Left renal pelvis (tissue), 4 donors: ENCODE results near the gene DPF1. TPM values are rescaled to one million over a fixed set of nuclear protein-coding genes. Genes with fewer than 3 reads are reported as not detected.
"Not testable (repeated sequence)": the region's sequence is repeated elsewhere in the genome, so short reads cannot be mapped to it uniquely, and the experiment has no call there.

Experiments
- DNase-seq, 4 donors: peaks; one replicate each; pipeline ENCODE4 v3.0.0-alpha.2; 2013; ENCODE audit warnings: low read depth in 4 of 4, low spot score in 3 of 4
- polyA plus RNA-seq, 4 donors: library from polyadenylated mRNA; unstranded; fragments of 120-200 nt; gene quantifications; one replicate each; pipeline ENCODE4 v1.2.1, GENCODE V29; 2013; ENCODE audit not compliant: insufficient read length in 4 of 4

Gene DPF1
- polyA plus RNA-seq, 4 donors, result 1.6 to 3.3 (median 1.7) TPM

DNA sequence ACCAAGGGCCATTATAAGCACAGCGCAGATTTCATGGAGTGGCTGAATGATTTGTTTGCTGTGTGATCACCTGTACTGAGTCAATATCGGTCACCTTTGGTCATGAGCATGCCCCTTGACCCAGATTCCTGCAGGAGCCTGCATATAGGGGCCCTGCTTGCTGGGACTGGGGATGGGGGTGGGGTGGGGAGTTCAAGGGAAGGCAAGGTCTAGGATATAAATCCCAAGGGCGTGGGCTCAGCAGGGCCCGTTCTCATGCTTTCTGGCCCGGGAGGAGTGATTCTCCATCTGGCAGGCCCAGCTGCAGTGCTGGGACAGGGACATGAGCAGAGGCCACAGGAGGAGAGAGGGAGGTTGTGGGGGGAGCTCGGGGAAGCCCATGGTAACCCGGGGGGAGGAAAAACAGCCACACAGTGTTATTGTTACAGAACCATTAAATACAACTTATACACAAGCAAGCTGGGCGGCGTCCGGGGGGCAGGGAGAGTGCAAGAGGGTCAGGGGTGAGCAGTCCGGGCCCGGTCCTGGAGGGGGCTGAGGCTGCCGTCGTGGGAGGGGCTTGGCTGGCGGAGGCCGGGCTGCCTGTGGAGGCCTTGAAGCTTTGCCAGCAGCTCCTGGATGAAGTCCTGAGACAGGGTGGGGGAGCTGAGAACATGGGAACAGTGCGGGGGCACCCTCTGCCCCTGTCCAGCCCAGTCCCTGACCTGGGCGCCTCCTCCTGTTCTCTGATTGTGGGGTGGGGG lies 27.0 kb upstream of the DPF1 start:
- DNase-seq, result no peak

DNA sequence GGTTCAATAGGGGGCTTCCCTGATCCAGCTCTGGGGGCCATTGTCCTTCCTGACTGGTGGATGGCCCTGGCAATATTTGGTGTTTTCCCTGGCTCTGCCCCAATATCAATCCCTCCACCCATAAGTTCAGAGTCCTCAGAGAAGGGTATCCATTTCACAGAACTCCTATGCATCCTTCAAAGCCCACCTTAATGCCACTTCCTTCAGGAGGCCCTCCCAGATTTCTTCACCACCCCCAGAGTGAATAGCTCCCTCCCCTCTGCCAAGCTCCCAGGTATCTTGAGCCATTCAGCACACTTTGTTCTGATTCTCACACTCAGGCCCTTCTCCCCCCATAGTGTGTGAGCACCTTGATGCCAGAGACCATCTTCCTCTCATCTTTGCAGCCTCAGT lies 26.4 kb upstream of the DPF1 start:
- DNase-seq, result no peak

DNA sequence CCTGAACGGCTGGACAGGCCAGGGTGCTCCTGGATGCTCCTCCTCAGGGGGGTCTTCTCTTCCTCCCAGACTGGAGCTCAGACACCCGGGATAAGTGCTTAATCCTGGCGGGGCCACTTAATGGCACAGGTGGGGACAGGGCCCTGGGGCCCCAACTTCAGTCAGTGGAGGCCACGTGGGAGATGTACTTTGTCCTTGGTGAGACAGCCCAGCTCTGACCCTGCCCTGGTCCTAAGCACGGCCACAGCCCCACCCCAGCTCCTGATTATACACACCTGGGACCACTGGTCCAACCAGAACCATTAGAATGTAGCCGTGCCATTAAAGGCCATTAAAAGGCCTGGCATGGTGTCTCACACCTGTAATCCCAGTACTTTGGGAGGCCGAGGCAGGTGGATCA lies 24.4 kb upstream of the DPF1 start:
- DNase-seq, result no peak

DNA sequence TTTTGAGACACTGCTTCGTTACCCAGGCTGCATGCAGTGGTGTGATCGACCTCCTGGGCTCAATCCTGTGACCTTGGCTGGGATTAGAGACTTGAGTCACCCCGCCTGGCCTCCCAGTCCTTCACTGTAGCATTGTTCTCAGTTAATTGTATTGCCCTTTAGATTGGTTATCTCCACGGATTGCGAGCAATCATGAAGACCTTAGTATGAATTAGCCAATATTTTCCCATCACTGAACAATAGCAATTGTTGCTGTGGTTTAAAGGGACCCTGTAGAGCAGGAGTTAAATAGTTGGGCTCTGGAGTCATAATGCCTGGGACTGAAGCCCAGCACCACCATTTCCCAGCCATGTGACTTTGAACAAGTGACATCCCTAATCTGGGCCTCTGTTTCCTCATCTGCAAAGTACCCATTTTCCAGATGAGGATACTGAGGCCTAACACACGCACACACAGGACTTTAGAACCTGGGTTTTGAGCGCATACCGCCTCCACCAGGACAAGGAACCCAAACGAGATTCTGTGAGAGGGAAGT lies 23.8 kb upstream of the DPF1 start:
- DNase-seq, result no peak

DNA sequence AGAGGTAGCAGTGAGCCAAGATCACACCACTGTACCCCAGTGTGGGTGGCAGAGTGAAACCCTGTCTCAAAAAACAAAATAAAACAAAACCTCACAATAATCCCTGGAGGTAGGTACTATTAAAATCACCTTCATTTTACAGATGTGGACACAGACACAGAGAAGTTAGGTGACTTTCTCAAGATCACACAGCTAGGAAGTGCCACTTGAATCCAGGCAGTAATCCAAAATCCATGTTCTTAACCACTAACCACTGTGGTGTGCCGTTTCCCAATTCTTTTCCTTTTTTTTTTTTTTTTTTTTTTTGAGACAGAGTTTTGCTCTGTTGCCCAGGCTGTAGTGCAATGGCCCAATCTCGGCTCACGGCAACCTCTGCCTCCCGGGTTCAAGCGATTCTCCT lies 23.1 kb upstream of the DPF1 start:
- no peak for DNase-seq

DNA sequence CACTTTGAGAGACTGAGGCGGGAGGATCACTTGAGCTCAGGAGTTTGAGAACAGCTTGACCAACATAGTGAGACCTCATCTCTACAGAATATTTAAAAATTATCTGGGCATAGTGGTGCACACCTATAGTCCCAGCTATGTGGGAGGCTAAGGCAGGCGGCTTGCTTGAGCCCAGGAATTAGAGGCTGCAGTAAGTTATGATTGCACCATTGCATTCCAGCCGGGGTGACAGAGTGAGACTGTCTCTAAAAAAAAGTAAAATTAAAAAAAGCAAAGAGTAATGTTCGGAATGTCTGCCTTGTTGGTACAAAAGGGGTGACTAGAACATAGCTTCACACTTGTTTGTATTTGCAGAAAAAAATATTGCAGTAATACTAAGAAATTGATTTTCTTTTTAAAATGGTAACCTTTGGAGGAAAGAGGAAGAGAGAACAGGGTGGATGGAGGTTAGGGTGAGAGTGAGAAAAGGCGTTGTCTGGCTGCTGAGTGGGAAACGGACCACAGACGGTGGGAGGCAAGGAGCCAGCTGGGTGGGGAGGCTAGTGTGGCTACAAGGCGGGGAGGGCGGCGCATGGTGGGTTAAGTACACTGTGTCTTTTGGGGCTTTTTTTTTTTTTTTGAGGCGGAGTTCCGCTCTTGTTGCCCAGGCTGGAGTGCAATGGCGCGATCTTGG lies 21.9 kb upstream of the DPF1 start:
- no peak for DNase-seq

DNA sequence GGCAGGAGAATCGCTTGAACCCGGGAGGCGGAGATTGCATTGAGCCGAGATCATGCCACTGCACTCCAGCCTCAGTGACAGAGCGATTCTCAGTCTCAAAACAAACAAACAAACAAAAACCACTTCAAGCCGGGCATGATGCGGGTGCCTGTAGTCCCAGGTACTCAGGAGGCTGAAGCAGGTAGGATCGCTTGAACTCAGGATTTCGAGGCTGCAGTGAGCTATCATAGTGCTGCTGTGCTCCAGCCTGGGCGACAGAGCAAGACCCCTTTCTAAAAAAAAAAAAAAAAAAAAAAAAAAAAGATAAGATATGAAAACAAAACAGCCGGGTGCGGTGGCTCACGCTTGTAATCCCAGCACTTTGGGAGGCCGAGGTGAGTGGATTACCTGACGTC lies 19.3 kb upstream of the DPF1 start:
- no peak for DNase-seq

DNA sequence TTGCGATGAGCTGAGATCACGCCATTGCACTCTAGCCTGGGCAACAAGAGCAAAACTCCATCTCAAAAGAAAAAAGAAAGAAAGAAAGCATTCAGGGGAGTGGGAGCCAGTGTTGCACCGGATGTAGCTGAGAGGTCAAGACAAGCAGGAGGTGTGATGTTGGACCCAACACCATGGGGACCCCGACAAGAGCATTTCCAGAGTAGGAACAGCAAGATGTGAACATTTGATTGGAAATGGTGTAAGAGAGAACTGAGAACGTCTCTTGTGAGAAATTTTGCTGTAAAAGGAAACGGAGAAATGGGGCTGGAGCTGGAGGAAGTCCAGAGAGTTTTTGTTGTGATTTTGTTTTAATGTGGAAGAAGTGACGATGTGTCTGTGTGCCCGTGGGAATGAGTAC lies 15.8 kb upstream of the DPF1 start:
- DNase-seq, result no peak

DNA sequence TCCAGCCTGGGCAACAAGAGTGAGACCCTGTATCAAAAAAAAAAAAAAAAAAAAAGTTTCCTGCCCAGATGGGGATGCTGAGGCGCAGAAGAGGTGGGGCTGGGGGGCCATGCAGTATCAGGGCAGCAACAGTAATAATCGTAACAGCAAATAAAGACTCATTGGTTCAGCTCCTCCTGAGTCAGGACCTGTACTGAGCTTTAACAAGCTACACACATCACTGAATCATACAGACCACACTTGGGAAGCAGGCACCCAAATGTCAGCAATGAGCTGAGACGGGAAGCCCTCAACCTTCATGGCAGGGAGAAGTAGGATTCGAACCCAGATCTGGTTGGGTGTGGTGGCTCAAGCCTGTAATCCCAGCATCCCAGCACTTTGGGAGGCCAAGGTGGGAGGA lies 10.6 kb upstream of the DPF1 start:
- no peak for DNase-seq

DNA sequence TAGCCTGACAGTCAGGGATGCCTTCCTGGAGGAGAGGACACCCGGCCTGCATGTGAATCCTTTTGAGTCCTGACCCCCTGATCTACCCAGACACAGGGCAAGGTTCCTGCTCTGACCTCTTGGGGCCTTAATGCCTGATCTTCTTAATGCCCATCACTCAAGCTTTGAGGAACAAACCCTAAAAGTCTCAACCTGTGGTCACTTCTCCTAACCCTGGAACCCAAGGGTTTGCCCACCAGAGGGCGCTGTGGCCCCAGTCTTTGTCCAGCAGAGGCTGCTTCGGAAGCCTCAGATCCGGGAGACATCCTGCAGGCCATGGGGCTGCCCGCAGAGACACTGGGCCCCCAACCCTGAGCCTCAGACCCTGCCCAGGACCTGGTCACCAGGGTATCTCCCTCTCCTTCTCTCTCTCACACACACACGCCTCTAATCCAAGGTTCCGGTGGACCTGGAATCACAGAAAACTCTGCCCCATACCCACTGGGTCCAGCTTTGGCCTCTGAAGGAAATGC lies 9.8 kb upstream of the DPF1 start:
- no peak for DNase-seq

DNA sequence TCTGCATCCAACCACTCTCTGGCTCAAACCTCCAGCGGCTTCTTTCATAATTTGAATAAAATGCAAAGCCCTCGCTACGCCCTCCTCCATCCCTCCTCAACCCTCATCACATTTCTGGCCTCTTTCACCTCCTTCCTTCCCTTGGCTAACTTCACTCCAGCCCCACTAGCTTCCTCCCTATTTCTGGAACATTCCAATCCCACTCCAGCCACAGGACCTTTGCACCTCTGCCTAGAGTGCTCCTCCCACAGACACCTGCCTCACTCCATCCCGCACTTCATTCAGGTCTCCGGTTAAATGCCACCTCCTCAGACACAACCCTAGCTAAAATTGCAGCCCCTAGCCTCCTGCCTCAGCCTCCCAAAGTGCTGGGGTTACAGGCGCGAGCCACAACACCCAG lies 7.9 kb upstream of the DPF1 start:
- no peak for DNase-seq

DNA sequence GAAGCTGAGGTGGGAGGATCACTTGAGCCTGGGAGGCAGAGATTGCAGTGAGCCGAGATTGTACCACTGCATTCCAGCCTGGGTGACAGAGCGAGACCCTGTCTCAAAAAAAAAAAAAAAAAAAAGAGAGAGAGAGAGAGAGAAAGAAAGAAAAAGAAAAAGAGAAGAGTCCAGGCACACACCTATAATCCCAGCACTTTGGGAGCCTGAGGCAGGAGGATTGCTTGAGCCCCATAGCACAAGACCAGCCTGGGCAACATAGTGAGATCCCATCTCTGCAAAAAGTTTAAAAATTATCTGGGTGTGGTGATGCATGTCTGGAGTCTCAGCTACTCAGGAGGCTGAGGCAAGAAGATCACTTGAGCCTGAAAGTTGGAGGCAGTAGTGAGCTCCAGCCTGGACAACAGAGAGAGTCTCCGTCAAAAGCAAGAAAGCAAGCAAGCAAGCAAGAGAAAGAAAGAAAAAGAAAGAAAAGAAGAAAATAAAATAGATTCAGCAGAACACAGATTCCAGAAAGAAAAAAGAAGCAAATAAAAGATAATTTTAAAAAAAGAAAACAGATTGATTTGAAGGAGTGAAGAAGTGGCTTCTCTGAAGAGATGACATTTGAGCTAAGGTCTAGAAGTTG lies 6.6 kb upstream of the DPF1 start:
- not testable (repeated sequence) for DNase-seq

DNA sequence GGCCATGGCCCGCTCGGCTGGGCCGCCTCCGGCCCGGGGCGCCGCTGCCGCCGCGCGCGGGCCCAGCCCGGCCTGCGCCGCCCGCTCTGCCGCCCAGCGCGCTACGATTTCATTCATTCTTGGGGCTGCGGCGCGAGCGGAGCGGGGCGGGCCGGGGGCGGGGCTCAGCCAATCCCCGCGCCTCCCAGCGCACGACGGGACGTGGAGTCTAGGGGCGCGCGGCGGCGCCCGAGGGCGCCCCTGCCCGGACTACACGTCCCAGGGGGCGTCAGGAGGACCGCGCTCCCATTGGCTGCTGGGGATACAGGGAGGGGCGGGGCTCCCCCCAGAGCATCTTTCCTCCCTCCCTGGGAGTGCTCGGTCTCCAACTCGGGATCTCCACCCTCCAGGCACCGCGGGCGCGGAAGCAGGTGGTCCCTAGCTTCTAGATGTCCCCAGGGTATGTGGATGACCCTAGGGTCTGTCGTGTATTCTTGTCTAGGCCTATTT lies 5.6 kb upstream of the DPF1 start:
- DNase-seq, result no peak

DNA sequence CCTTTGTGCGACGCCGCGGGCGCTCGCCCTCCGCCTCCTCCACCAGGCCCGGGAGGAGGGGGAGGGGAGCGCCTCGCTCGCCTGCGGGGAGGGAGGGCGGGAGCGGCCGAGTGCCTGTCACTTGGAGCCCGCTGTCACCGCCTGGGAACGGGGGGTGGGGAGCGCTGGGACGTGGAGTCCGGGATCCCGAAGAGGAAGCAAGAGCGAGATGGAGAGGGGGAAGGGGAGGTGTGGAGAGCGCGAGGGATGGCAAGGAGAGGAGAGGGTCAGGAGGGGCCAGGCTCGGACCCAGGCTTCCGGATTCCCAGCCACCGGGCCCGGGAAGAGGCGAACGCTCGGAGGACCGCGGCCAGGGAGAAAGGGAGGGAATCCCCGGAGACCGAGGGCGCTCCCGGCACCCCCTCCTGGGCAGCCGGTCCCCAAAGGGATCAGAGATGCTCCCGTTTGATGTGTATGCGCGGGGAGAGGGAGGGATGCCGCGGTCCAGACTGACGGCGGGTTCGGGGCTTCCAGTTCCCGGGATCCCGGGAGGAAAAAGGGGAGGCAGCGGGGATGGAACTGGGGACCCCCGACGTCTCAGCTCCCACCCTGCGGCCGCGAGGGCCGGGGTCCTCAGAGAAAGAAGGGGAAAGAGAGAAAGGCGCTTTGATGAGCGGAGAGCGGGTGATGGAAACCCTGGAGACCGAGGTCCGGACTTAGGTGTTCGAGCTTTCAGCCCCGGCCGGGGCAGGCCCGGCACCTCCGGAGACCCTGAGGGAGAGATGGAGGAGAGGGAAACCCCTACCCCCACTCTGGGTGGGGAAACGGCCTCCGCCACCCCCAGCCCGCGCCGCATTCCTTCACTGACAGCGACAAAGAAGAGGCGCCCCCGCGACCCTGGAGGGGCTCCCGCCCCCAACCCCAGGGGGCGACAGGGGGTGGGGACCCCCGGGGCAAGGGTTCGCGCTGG lies 4.7 kb upstream of the DPF1 start:
- no peak for DNase-seq

DNA sequence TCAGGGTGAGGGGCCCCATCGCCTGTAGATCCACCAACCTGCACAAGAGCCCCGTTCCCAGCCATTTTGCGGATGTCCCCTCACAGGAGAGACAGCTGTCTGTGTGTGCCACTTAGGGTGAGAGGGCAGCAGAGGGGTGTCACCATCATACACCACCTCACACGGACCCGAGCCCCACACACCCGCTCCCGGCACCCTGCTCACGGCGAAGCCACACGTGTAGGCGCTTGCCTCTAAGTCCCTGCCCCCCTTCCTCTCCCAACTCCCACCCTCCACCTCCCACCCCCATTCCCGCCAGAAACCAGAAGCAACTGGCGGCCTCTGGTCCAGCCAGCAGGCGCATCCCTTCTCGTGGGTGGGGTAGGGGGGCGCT lies 4.0 kb upstream of the DPF1 start:
- DNase-seq, result no peak

DNA sequence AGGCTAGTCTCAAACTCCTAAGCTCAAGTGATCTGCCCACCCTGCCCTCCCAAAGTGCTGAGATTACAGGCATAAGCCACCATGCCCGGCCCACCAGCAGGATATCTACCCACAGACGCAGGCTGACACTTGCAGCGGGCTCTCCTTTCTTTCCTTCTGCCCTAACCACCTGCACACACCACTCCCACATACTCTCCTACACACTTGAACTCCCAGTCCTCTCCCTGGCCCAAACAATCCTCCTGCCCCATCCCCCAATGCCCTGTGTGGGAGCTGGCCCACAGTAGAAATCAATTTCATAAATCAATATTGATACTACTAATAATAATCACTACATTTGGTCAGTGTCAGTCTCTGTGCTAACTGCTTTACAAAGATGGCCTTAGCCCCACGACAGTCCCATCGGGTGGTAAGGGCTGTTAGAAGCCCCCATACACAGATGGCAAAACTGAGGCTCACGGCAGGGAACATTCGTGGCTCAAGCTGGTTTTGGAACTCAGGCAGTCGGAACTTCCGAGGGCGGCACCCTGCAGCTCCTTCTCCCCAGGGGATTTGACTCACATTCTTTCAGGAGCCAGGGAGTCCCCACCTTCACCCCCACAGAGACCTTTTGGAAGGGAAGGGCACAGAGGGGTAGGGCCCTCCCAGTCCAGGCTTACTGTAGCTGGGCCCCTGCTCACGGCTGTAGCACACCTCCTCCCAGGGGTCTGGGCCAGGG lies 3.4 kb upstream of the DPF1 start:
- no peak for DNase-seq

DNA sequence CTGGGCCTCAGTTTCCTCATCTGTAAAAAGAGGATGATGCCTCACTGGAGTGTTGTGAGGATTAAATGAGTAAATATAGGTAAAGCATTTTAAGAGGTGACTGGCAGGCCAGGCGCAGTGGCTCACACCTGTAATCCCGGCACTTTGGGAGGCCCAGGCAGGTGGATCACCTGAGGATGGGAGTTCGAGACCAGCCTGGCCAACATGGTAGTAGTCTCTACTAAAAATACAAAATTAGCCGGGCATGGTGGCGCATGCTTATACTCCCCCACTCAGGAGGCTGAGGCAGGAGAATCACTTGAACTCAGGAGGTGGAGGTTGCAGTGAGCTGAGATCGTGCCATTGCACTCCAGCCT lies 819 bp upstream of the DPF1 start:
- DNase-seq, result not testable (repeated sequence)

DNA sequence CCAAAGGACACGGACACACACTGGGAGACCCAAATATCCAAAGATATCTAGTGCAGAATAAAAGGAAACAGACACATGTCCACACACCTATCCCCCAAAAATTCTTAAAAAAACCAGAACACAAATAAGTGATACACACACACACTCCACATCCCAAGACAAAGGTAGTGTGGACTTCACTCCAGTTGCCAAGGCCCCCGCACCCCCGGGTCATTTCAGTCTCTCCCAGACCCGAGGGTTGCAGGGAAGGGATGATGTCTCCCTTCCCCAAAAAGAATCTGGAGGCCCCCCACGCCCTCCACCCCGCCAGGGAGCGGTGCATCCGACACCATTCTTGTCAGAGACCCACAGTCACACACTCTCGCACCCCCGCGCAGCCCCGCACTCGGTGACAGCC lies 407 bp downstream of the DPF1 start:
- DNase-seq, result no peak

DNA sequence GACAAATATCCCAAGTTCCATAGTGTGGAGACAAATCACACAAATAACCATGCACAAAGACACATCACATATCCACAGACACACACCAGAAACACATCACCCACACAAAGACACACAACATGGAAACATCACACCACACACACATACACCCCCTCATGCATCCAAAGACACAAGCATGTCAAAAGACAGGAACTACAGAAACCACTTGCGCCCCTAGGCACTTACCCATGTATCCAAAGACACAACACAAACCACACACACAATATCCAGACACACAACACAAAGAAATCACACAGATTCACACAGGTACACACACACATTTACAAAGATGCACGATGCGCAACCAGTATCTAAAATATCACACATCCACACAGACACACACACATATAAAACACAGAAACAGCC lies 901 bp downstream of the DPF1 start:
- DNase-seq, result no peak
